HG02571 (cell line): Measurements from ENCODE around the gene EFNA5.

Experiments
- ATAC-seq: cut with Tn5 transposase; IDR thresholded peaks from one replicate; pipeline ENCODE4 v1.9.1; 2021; ENCODE audit warnings: mild to moderate bottlenecking, moderate library complexity; ENCODE audit not compliant: unreplicated experiment

The EFNA5 gene

DNA sequence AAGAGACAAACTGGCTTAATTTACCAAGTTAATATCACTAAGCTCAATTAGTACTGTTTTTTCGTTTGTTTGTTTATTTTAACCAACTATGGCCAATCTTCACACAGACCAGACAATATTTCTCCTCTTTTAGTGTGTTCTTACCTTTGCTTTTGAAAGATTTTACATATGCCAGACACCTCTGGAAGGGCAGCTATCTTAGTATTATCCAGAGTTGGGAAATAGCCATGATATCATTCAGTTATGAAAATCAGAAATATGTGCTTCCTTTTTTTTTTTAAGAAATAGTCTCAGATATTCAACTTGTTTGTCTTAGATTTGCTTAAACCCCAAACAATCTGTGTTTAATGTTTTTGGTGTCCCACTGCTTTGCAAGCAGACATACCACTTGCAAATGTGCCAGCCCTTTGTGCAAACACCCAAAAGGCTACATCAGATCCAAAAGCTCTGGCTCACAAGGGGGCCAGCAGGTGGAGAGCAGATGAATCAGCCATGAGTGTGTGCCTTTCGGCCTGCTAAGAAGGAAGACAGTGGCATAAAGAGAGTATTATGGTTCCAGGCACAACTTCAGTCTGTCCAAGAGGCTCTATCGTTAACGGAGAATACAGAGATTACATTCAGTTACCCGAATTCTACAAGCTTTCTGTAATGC, 147.6 kb downstream of the EFNA5 start:
- ATAC-seq: no peak

DNA sequence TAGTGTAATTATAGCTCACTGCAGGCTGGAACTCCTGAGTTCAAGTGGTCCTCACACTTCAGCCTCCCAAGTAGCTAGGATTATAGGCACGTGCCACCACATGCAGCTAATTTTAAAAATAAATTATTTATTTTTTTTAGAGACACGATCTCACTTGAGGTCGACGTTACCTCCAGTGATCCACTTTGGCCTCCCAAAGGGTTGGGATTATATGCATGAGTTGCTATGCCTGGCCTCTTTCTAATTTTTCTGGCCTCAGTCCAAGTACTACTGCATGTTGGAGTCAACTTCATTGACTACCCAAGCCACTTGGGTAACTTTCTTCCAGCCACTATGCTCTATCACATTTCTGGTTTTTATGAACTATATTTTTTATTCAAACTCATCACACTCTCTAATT, 148.3 kb downstream of the EFNA5 start:
- ATAC-seq: no peak

DNA sequence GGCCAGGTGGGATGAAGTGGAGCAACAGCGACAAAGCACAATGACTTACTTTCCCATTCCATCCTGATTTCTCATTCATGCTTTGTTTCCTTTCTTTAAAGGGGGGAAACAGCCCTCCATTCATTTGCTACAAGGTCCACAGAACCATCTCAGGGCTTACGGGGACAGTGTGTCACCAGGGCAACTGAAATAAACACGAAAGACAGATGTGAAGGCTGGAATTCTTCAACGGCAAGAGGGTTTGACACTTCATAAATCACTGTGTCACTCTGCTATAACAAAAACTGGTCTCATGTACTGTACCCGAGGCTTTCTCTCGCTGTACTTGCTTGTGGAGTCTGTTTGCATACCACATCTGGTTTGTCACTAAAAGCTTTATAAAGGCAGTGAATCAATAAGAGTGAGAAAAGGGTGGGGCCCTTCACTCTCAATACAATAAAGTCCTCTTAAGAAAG, 150.8 kb downstream of the EFNA5 start:
- no peak for ATAC-seq

DNA sequence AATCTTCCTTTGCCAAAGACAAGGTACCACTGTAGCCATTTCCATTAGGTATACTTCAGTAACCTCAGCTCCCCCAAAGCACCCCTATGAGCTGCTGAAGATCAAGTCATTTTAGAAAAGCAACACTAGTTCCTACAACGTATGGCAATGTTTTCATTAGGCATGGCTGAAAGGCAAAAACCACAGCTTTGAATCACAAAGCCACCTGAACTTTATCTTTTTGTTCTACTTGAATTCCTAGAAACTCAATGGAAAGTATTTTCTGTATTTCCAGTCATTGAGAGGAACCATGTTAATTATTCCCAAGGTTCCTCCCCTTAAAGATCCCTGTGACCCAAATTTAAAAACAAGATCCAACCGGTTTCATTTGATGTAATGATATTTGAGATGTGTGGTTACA, 152.1 kb downstream of the EFNA5 start:
- no peak for ATAC-seq

DNA sequence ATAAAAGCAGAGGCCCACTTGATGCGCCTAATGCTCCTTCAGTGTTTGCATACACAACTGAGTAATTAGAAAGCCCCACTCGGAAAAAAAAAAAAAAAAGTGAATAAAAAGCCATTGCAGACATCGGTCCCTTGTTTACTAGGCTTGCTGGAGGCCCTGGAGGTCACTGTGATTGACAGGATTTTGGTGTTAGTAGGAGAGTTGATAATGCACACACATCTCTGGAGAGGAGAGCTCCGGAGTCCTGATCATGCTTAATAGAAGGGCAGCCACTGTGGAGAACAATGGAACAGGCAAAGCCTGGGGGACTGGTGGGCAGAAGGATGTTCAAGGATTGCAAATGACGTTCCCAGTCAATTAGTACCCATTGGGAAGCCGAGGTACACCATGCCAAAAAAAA, 152.5 kb downstream of the EFNA5 start:
- ATAC-seq: no peak

DNA sequence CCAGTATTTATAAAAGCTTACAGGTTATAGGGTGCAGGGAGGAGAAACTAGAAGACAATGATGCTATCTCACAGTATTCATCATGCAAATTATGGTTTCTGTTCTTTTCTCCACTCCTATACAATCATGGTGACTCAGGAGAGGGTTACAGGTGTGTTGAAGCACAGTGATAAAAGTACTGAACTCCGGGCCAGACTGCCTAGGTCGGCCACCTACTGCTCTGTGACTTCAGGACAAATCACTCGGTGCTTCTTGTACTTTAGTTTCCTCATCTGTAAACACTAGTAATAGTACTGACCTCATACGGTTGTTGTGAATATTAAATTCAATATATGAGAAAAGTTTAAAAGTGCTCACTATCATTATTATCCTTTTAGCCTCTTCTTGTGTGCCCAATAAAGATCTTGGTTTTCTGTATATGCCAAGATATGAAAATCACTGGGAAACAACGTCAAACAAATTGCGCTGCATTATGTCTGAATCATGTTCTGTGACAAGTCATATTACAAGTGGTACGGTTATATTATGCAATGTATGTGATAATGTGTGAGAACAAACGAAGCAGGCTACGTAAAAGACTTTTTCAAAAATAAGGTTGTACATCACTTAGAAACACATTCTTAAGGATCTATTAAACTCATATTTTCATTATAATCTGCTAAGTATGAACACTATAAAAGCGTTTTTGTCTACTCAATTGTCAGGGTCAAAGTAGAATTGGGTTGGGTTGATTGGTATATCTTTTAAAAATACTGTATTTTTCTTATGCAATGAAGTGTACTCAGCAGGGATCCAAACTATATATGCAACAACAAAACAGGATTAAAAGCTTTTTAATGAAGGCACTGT, 153.3 kb downstream of the EFNA5 start:
- peak; percentile 75 for ATAC-seq

DNA sequence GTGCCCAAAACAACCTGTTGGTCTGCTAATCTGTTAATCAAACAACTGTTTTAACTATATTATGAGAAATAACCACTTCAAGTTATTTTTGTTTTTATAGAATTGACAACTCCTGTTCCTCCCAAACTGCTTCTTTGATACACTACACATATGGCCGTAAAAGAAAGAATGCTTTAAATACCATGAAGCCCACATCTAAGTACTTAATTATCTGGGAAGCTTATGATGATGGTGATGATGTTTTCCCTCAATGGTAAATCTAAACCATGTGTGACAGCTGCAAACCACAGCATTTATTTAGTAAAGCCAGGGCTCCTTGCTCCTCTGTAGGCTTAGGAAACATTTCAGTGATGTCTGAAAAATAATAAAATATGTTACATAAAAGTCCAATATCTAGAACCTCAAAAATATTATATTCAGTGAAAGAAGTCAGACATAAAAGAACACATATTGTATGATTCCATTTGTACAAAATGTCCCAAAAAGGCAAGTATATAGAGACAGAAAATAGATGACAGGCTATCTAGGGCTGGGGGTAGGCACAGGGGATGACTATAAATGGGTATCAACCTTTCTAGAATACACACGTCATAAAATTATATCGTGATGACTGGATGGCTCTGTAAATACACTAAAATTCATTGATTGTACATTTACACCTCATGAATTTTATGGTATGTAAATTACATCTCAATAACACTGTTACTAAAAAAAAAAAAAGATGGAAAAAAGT, 154.1 kb downstream of the EFNA5 start:
- peak; percentile 4 for ATAC-seq

DNA sequence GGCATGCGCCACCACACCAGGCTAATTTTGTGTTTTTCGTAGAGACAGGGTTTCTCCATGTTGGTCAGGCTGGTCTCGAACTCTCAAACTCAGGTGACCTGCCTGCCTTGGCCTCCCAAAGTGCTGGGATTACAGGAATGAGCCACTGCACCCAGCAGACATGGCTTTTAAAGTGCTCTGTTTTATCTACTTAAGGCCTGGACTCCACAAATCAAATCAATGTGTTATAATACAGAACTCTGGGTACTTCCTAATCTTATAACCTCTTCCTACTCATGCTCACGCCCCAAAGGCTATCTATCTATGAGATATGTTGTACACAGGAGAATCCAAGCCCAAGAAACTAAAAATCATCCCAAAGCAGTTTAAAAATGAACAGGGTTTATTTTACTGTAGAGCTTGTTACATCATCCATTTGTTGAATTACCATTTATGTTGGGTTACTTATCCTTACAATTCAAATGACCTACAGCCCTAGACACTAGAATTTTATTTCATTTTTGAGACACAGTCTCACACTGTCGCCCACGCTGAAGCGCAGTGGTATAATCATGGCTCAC, 155.1 kb downstream of the EFNA5 start:
- no peak for ATAC-seq

DNA sequence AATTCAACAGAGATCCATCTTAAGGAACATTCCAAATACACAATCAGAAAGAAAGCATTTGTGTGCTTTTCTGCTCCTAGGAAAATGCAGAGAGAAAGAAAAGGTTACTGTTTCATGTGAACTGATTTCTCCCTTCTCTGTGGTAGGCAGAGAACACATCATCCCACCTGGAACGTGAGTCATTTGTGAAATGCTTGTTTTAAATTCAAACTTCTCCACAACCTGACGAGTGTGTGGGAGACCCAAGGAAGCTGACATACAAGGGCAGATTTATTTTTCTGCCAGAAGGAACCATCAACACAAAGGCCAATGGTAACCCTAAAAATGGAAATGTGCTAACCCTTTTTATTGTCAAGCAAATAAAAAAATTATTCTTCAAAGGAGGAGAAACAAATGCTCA, 156.4 kb downstream of the EFNA5 start:
- ATAC-seq: no peak

DNA sequence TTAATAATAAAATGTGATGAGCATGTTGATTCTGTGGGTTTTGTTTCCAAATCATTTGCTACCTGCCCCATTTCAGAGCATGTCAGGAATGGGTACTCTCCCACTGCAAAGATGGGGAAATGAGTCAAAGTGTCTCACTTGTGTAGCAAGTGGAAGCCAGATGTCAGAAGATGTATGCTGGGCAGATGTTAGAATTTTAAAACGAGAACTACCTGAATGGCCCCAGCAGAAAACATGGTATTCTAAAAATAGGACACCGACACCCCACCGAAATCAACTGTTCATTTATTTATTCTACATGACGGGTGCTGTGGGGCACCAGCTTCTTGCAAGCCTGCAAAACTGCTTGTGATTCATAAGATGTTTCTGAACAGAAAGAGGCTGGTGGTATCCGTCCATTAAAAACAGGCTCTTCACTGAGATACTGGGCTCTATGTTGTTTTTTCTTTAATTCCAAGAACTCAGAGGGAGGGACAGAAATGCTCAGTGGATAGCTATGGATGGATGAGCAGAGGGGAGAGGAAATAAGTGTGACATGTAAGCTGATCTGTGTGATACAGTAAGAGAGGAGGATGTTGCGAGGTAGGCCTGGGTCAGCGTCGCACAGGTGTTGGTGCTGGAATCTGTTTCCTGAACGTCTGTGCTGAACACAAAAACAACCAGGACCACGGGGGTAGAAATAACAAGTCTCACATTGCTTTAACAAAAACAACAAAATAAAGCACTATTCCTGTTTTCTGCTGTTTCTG, 157.2 kb downstream of the EFNA5 start:
- peak; percentile 41 for ATAC-seq

DNA sequence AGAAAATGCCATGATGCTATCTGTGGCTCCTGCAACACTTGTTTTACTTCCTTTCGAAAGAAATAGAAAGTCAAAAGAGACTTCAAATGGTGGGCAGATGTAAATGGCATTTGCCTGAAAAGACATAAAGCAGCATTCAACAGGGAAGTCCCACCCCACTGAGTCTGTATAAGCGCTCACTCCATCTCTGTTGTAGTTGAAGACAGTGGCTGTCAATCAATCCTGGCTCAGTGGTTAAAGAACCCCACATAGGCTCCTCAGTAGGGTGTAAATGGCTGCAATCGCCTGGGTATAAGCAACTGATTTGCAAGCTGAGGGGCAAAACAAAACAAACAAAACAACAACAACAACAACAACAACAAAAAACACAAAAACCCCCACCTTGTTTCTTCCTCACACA, 158.7 kb downstream of the EFNA5 start:
- peak; percentile 47 for ATAC-seq

DNA sequence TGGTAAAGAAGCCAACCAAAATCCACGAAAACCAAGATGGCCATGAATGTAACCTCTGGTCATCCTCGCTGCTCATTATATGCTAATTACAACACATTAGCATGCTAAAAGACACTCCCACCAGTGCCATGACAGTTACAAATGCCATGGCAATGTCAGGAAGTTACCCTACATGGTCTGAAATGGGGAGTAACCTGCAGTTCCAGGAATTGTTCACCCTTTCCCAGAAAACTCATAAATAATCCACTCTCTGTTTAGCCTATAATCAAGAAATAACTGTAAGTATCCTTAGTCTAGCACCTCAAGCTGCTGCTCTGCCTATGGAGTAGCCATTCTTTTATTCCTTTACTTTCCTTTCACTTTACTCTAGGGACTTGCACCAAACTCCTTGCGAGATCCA, 160.6 kb downstream of the EFNA5 start:
- ATAC-seq: no peak

DNA sequence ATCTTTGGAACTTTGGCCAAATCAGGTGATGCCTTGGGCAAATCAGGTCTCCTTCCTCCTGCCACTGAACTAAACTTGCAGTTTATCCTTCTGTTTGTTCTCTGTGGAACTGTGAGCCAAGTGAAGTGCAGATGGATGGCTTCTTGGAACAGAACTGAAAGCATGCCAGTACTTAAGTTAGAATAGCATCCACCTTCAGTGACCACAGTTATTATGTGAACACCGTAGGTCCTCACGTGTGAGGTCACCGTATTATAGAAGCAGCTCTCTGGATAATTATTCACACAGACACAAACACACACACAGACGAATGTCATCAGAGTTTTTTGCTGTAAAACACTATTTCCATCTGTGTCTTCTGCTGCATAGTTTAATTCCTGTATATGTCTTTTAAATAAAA, 162.6 kb downstream of the EFNA5 start:
- no peak for ATAC-seq

DNA sequence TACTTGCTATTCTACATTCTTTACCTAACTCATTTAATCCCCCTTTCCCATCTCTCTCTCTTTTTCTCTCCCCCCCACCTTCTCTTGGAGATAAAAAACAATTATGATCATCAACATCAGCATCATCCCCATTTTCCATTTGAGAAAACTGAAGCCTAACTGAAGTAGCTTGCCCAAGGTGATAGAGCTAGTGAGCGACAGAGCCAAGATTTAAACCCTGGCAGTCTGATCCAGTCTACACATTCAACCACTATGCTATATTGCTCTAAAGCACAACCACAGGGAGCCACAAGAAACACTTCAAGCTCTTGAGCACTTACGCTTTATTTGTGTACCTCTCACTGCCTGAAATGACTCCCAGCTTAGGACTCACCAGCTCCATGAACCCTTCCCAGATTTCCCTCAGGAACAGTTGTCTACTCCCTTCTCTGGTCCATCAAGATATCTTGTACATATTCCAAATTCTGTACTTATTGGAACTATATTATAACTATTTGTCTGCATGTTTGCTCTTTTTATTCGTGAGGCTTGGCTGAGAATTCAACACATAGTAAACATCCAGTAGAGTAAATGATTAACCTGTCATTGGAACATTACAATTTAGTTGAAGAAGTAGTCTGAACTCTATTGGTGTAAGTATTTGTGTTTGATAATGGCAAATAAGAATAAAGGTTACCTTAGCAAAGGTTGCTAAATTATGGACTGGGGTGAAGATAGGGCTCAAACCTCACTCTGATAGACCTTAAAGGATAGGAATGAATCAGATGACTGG, 164.8 kb downstream of the EFNA5 start:
- ATAC-seq: no peak

DNA sequence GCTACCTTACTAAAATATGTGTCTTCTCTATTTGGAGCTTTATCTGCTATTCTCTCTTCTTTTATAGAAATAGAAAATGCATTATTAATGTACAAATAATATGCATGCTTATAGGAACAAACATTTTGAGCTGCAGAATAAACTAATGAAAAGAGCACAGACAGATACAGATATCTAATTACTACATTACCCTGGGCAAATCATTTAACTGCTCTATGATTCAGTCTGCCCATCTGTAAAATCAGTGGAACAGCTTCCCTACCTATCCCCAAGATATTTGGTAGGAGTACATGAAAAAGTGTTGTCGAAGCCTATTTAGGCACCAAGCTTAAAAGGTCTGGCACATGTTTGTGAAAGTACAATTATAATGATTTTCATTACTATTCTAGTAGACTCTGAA, 166.3 kb downstream of the EFNA5 start:
- no peak for ATAC-seq

DNA sequence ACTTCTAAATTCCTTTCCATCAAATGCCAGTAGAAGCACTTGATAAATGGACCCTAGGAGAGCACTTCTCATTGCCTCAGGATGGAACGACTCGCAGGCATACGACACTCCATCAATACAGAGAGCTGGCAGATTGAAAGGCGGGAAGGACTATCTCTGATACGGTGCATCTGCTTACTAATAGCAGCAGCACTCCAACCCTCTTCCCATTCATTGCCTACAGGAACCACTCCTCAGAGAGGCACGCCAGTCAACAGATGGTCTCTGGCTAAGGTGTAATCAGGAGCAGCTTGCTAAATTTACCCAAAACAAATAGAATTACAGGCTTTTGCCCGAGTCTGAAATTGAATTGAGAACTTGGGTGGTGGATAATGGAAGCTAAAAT, 168.1 kb downstream of the EFNA5 start:
- no peak for ATAC-seq

DNA sequence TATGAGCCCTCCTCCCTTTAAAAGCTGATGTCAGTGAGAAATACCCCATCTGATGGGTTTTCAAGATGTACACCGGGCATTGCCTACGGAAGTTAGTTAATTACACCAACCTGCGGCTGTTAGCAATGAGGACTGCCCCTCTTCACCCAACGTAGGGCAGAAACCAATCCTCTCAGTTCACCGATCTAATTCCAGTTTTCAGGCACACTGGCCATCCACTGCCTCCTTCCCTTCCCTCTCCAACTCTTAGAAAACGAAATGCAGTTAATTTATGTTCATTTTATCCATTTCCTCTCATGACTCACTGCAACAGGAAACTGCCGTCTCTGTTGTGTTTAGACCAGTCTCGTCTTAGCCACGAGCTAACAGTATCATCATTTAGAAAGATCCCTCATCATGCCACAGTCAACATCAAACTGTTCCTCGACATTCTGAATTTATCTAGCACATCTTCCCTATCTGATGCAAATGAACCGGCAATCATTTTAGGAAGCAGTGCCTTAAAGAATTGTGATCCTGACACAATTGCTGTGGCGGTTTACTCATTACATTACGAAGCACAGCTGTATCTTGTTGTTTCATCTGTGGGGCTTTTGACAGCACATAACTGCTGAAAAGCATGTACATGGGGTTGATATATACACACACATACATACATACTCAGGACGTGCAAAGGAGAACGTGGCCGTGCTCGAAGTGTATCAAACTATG, 168.6 kb downstream of the EFNA5 start:
- ATAC-seq: no peak

DNA sequence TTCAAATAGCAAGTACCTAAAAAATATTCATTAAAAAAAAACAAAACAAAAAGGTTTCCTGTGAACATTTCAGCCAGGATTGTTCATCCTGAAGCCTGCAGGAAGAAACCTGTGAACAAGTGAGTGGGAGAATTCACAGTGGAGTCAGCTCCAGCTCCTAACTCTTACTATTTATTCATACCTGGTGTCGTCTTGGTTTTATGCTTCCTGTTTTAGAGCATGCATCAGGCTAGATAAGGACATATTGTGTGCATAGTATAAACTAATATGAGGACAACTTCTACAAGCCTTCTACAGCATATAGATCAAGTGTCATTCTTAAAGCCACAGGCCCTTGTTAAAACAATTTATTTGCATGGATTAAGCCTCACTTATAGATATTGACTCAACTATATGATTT, 169.9 kb downstream of the EFNA5 start:
- no peak for ATAC-seq

DNA sequence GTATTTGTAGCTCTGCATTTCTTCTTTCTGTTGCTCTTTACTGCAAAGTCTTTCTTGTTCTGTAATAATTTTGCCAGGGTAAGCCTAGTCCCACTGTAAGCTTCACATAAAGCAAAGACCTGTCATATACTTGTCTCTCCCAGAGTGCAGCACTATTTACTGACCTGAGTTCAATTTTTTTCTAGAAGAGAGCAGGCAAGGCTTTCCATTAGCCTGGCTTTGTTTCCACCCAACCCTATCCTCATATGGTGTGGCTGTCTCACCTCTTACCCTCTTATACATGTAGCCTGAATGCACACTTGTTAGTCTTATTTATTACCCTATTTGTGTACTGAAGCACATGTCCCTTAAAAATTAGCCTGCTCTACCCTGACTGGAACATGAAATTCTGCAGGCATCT, 170.4 kb downstream of the EFNA5 start:
- ATAC-seq: no peak
